ENCODE measurements around the gene APCDD1.

GRCh38 chr18:10471574-10471973 lies 17.1 kb downstream of the APCDD1 start:
- TF ChIP-seq GATA2 (IDR thresholded peaks at IDR 0.05; ENCODE audit: low read depth, low read length) (no peak), GATA3 (IDR thresholded peaks at IDR 0.05; ENCODE audit: low read depth, low read length) (no peak)

Measured in SH-SY5Y (cell line).